IMR-90 (cell line): Measurements from ENCODE around the gene LCTL. TPM values are rescaled to one million over a fixed set of nuclear protein-coding genes. Genes with fewer than 3 reads are reported as not detected.
A peak's percentile ranks its signal among the peaks of the same experiment; 100 is the strongest.

ENCODE experiments used
- ATAC-seq: fragments of 200-7000 bp; cut with Tn5 transposase; 2 replicates; pipeline ENCODE4 v1.9.1; 2020; ENCODE audit warnings: low read depth, mild to moderate bottlenecking, moderate library complexity
- BruUV-seq: library from RNA; stranded (reverse); fragments of 400-500 nt; replicated peaks from 2 replicates; lab custom pipeline; 2021; lab: Mats Ljungman, UMichigan
- CTCF ChIA-PET: fragments of 300-600 bp; formaldehyde crosslinking; extraction: SDS; loops from one replicate; lab custom pipeline; 2021; ENCODE audit warnings: antibody characterized with exemption; lab: Yijun Ruan, JAX
- POLR2A ChIA-PET: fragments of 300-600 bp; sonication (Branson Sonifier 250); formaldehyde crosslinking; loops from one replicate; lab custom pipeline; 2022; ENCODE audit warnings: antibody characterized with exemption; ENCODE audit not compliant: unreplicated experiment; lab: Charles Lee
- DNase-seq: peaks from one replicate; pipeline ENCODE4 v3.0.0; 2013
- H2AFZ ChIP-seq: replicated peaks from 2 replicates; pipeline ENCODE3; 2013; ENCODE audit warnings: low read length, mild to moderate bottlenecking; ENCODE audit not compliant: poor library complexity
- H2AK5ac ChIP-seq: 2 replicates; pipeline ENCODE4 v1.6.1; 2013; ENCODE audit warnings: low read depth, low read length, inconsistent platforms
- H2AK9ac ChIP-seq: replicated peaks from 2 replicates; pipeline ENCODE3; 2013; ENCODE audit warnings: mild to moderate bottlenecking, low read depth, low read length, moderate library complexity; ENCODE audit not compliant: poor library complexity
- H2BK120ac ChIP-seq: 2 replicates; pipeline ENCODE4 v1.6.1; 2013; ENCODE audit warnings: low read depth, low read length, inconsistent platforms
- H2BK15ac ChIP-seq: 3 replicates; pipeline ENCODE4 v1.6.1; 2013; ENCODE audit warnings: low read depth, low read length, inconsistent platforms
- H2BK20ac ChIP-seq: 2 replicates; pipeline ENCODE4 v1.6.1; 2013; ENCODE audit warnings: low read depth, mild to moderate bottlenecking, inconsistent platforms, low read length, moderate library complexity
- H2BK5ac ChIP-seq: 2 replicates; pipeline ENCODE4 v1.6.1; 2013; ENCODE audit warnings: mild to moderate bottlenecking, low read depth, low read length, inconsistent platforms; ENCODE audit not compliant: poor library complexity, severe bottlenecking
- H3K14ac ChIP-seq: replicated peaks from 2 replicates; pipeline ENCODE4 v1.6.1; 2013; ENCODE audit warnings: low read depth, low read length, inconsistent platforms
- H3K18ac ChIP-seq: 2 replicates; pipeline ENCODE4 v1.6.1; 2013; ENCODE audit warnings: low read depth, low read length, control low read depth
- H3K23ac ChIP-seq: 2 replicates; pipeline ENCODE4 v1.6.1; 2013; ENCODE audit warnings: low read depth, low read length, inconsistent platforms
- H3K27ac ChIP-seq: 2 replicates; pipeline ENCODE4 v1.5.1; 2013; ENCODE audit warnings: mild to moderate bottlenecking, control low read depth, low read length; ENCODE audit not compliant: insufficient read depth
- H3K27me3 ChIP-seq: 2 replicates; pipeline ENCODE4 v1.6.1; 2013; ENCODE audit warnings: low read length; ENCODE audit not compliant: control insufficient read depth, insufficient read depth
- H3K36me3 ChIP-seq: 2 replicates; pipeline ENCODE4 v1.6.1; 2013; ENCODE audit warnings: low read length, mixed read lengths; ENCODE audit not compliant: control insufficient read depth, insufficient read depth
- H3K4ac ChIP-seq: 2 replicates; pipeline ENCODE4 v1.6.1; 2013; ENCODE audit warnings: low read depth, low read length, inconsistent platforms
- H3K4me1 ChIP-seq: 2 replicates; pipeline ENCODE4 v1.6.1; 2013; ENCODE audit warnings: low read length, mixed read lengths; ENCODE audit not compliant: control insufficient read depth, insufficient read depth
- H3K4me2 ChIP-seq: 2 replicates; pipeline ENCODE4 v1.6.1; 2013; ENCODE audit warnings: low read depth, mild to moderate bottlenecking, control low read depth, low read length, moderate library complexity
- H3K4me3 ChIP-seq: 2 replicates; pipeline ENCODE4 v1.5.1; 2013; ENCODE audit warnings: low read depth, mild to moderate bottlenecking, control low read depth, low read length, moderate library complexity; ENCODE audit not compliant: insufficient read depth
- H3K56ac ChIP-seq: 2 replicates; pipeline ENCODE4 v1.6.1; 2013; ENCODE audit warnings: low read length, inconsistent platforms; ENCODE audit not compliant: insufficient read depth; ENCODE audit errors: extremely low read depth
- H3K79me1 ChIP-seq, 2 experiments: 2 replicates each; pipeline ENCODE4 v1.6.1; 2013; ENCODE audit warnings: low read length in 2 of 2, inconsistent platforms in 1 of 2, low read depth in 1 of 2
- H3K9ac ChIP-seq: 2 replicates; pipeline ENCODE4 v1.6.1; 2013; ENCODE audit warnings: low read depth, low read length, control low read depth
- H3K9me1 ChIP-seq: 2 replicates; pipeline ENCODE4 v1.6.1; 2013; ENCODE audit warnings: low read length, inconsistent platforms; ENCODE audit not compliant: insufficient read depth
- H3K9me3 ChIP-seq: 2 replicates; pipeline ENCODE4 v1.6.1; 2013; ENCODE audit warnings: low read length; ENCODE audit not compliant: control insufficient read depth, insufficient read depth
- H4K20me1 ChIP-seq: 2 replicates; pipeline ENCODE4 v1.6.1; 2013; ENCODE audit warnings: low read length, inconsistent platforms; ENCODE audit not compliant: insufficient read depth
- H4K5ac ChIP-seq: 2 replicates; pipeline ENCODE4 v1.6.1; 2013; ENCODE audit warnings: mild to moderate bottlenecking, low read depth, low read length, control low read depth
- H4K8ac ChIP-seq, 2 experiments: 2 replicates each; pipeline ENCODE4 v1.6.1; 2013; ENCODE audit warnings: low read depth in 2 of 2, low read length in 2 of 2, control low read depth in 1 of 2, inconsistent platforms in 1 of 2
- H4K91ac ChIP-seq: 2 replicates; pipeline ENCODE4 v1.6.1; 2013; ENCODE audit warnings: low read depth, low read length, inconsistent platforms; ENCODE audit not compliant: insufficient read depth
- BHLHE40 ChIP-seq: fragments of 150-350 bp; IDR thresholded peaks from 2 replicates; pipeline ENCODE4 v1.6.1; 2016; ENCODE audit warnings: mild to moderate bottlenecking, low read depth, low read length
- CEBPB ChIP-seq: IDR thresholded peaks from 2 replicates; pipeline ENCODE4 v1.6.1; 2012; ENCODE audit warnings: low read depth, low read length, improper control_type of control experiment
- CHD1 ChIP-seq: IDR thresholded peaks from 2 replicates; pipeline ENCODE4 v1.6.1; 2012; ENCODE audit warnings: low read depth, low read length, improper control_type of control experiment
- FOS ChIP-seq: fragments of 150-350 bp; IDR thresholded peaks from 2 replicates; pipeline ENCODE4 v1.6.1; 2016; ENCODE audit warnings: low read depth, low read length
- MAFK ChIP-seq: IDR thresholded peaks from 2 replicates; pipeline ENCODE4 v1.6.1; 2012; ENCODE audit warnings: low read depth, low read length, improper control_type of control experiment
- MAZ ChIP-seq: IDR thresholded peaks from 2 replicates; pipeline ENCODE4 v1.6.1; 2012; ENCODE audit warnings: low read depth, mild to moderate bottlenecking, low read length, improper control_type of control experiment, moderate library complexity, borderline replicate concordance
- MXI1 ChIP-seq: IDR thresholded peaks from 2 replicates; pipeline ENCODE4 v1.6.1; 2012; ENCODE audit warnings: low read depth, mild to moderate bottlenecking, low read length, moderate library complexity, borderline replicate concordance
- NFE2L2 ChIP-seq: fragments of 150-350 bp; IDR thresholded peaks from 2 replicates; pipeline ENCODE4 v1.6.1; 2016; ENCODE audit warnings: low read depth, mild to moderate bottlenecking, low read length
- RAD21 ChIP-seq: IDR thresholded peaks from 2 replicates; pipeline ENCODE4 v1.6.1; 2012; ENCODE audit warnings: low read length, improper control_type of control experiment
- RCOR1 ChIP-seq: IDR thresholded peaks from 2 replicates; pipeline ENCODE4 v1.6.1; 2012; ENCODE audit warnings: mild to moderate bottlenecking, low read length, improper control_type of control experiment; ENCODE audit not compliant: insufficient replicate concordance
- RFX5 ChIP-seq: IDR thresholded peaks from 2 replicates; pipeline ENCODE4 v1.8.0; 2012; ENCODE audit warnings: low read depth, mild to moderate bottlenecking, low read length, moderate library complexity
- SMC3 ChIP-seq: fragments of 150-350 bp; IDR thresholded peaks from 2 replicates; pipeline ENCODE4 v1.6.1; 2016; ENCODE audit warnings: low read depth, mild to moderate bottlenecking, antibody characterized with exemption, low read length, moderate library complexity
- WGBS, 2 experiments: methylation state at CpG; one replicate each; pipeline versions ENCODE4 v1.1.5 to v1.1.7; 2013; ENCODE audit warnings: missing lambda C conversion rate in 2 of 2; ENCODE audit not compliant: insufficient read length in 1 of 2; ENCODE audit errors: extremely low coverage in 2 of 2; 5-methylcytosine and 5-hydroxymethylcytosine counted together
- dilution Hi-C: fragments of 300-500 bp; cut with HindIII; formaldehyde crosslinking; loops from one replicate; pipeline ENCODE4 v1.14.3; 2018; ENCODE audit warnings: low sequenced_read_pairs; ENCODE audit not compliant: unreplicated experiment
- in situ Hi-C: fragments of 300-500 bp; cut with MboI; formaldehyde crosslinking; loops from 3 replicates; pipeline ENCODE4 v1.14.3; 2019; ENCODE audit warnings: low sequenced_read_pairs, inconsistent platforms, mixed read lengths
- intact Hi-C: fragments of 100-400 bp; cut with micrococcal nuclease; formaldehyde crosslinking; loops from 2 replicates; pipeline ENCODE4 v1.10.0; 2022
- polyA plus RNA-seq, 3 experiments: library from polyadenylated mRNA; depleted of rRNA; stranded (reverse); fragments of >200 nt; gene quantifications; 2 replicates each; pipeline ENCODE4 v1.2.3, GENCODE V29; 2012; ENCODE audit warnings: low replicate concordance in 1 of 3
- total RNA-seq: library from RNA; depleted of rRNA; stranded (reverse); fragments of >200 nt; gene quantifications from 2 replicates; pipeline ENCODE4 v1.2.3, GENCODE V29; 2012
- TF ChIP-seq, protein P1 (sequence below): fragments of 150-350 bp; IDR thresholded peaks from 2 replicates; pipeline ENCODE4 v1.6.1; 2017; ENCODE audit warnings: mild to moderate bottlenecking, antibody characterized with exemption, low read length, low read depth
- TF ChIP-seq, protein P2 (sequence below): conservative IDR thresholded peaks from 2 replicates; pipeline ENCODE4 v1.5.1; 2012; ENCODE audit warnings: mild to moderate bottlenecking, low read depth, low read length, improper control_type of control experiment

Gene LCTL
- total and polyA plus RNA-seq, 2 of the 4 experiments (the other 2 are of a cell fraction), result 10.3 to 10.4 TPM

DNA sequence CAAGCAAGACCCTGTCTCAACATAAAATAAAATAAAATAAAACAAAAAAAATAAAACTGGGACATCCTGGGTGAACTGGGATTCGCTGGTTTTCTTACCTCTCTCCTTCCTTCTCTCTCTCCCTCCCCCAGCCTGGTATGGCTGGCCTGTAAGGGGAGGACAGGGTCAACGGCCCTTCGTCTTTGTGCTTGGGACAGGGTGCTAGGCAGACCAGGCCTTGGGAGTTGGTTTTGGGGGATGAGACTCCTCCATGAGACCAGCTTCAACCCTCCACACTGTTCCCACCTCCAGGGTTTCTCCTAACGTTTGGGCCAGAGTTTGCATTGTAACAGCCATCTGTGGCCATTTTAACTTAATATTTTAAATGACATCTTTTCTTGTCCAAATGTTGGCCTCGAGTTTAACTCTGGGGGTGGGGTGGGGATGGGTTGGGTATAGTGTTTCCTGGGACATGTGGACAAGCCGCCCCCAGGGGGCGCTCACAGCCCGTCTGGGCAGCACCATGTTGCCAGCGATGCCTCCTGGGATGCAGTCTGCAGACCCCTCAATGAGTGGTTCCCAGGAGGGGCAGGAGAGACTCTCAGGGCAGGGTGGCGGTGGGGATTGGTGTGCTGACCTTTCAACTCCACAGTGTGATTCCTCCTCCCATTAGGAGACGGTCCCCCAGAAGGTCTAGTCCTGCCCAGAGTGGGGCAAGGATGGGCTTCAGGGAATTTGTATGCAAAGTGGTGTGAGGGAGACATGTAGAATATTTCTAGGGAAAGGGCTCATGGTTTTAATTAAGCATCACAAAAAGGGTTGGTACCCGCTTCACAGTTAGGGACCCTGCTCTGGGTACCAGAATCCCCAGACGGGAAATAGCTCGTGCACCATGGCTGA lies 37.7 kb upstream of the LCTL start:
- Histone ChIP-seq H2AK9ac (peak overlapping the region; percentile 84), H2BK15ac (peak overlapping the region; percentile 21; the same call in 1 of the 3 replicates), H3K36me3 (no peaks in the 10 kb centered on the region), H4K91ac (no peak overlapping the region), H3K4ac (peak overlapping the region; percentile 30; the same call in 1 of the 2 replicates), H4K8ac (peak overlapping the region in 1 of 2 experiments; percentile 14; a peak in 1 of 4 replicates), H4K5ac (no peak overlapping the region), H4K20me1 (no peaks in the 10 kb centered on the region), H3K9ac (no peak overlapping the region), H3K27ac (no peak overlapping the region), H2AFZ (peak overlapping the region; percentile 74), H3K79me1 (no peaks in the 10 kb centered on the region), H3K14ac (no peak overlapping the region), H2BK5ac (no peak overlapping the region), H3K56ac (no peak overlapping the region), H3K9me3 (no peaks in the 10 kb centered on the region), H3K18ac (no peak overlapping the region), H2BK120ac (peak overlapping the region; percentile 53; the same call in 1 of the 2 replicates), H2BK20ac (no peak overlapping the region; the same call in 1 of the 2 replicates), H3K4me2 (no peak overlapping the region), H3K23ac (no peak overlapping the region), H3K27me3 (peaks cover 19% of the 10 kb centered on the region), H3K9me1 (no peaks in the 10 kb centered on the region), H3K4me1 (no peaks in the 10 kb centered on the region), H3K4me3 (no peak overlapping the region), H2AK5ac (no peak overlapping the region)
- ATAC-seq (peak; percentile 99), DNase-seq (peak; percentile 62)
- ChIA-PET POLR2A (interaction anchor here (0.6 kb wide), 1 partner anchor 104 kb away, joined by 3 read pairs; no protein-coding TSS in a partner anchor), CTCF (interaction anchor here (0.6 to 1.1 kb wide), 4 partner anchors 12 to 101 kb away, joined by 3 to 5 read pairs (median 4); no protein-coding TSS in a partner anchor)
- intact Hi-C loops, result loop anchor here (1.0 to 5.0 kb wide), 3 partner anchors 95 to 248 kb away; no protein-coding TSS in a partner anchor
- in situ Hi-C loops, result no loop called here
- no TSS peak for BruUV-seq
- dilution Hi-C loops, result no loop called here
- WGBS, 2 experiments, result 90% methylated on average over 2 of the region's 14 CpGs; no CpG with 5 or more reads in 1 of the 2 experiments
- TF ChIP-seq, protein P1, sequence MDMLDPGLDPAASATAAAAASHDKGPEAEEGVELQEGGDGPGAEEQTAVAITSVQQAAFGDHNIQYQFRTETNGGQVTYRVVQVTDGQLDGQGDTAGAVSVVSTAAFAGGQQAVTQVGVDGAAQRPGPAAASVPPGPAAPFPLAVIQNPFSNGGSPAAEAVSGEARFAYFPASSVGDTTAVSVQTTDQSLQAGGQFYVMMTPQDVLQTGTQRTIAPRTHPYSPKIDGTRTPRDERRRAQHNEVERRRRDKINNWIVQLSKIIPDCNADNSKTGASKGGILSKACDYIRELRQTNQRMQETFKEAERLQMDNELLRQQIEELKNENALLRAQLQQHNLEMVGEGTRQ, result no peak
- TF ChIP-seq NFE2L2 (no peak), RAD21 (peak; percentile 94), FOS (no peak), SMC3 (peak; percentile 91), CEBPB (no peak), RFX5 (no peak), CHD1 (no peak), MXI1 (no peak), MAFK (no peak), BHLHE40 (no peak), RCOR1 (no peak), MAZ (0 out of 2 replicates have a peak, but pooled peaks have one; percentile 34)
- TF ChIP-seq, protein P2, sequence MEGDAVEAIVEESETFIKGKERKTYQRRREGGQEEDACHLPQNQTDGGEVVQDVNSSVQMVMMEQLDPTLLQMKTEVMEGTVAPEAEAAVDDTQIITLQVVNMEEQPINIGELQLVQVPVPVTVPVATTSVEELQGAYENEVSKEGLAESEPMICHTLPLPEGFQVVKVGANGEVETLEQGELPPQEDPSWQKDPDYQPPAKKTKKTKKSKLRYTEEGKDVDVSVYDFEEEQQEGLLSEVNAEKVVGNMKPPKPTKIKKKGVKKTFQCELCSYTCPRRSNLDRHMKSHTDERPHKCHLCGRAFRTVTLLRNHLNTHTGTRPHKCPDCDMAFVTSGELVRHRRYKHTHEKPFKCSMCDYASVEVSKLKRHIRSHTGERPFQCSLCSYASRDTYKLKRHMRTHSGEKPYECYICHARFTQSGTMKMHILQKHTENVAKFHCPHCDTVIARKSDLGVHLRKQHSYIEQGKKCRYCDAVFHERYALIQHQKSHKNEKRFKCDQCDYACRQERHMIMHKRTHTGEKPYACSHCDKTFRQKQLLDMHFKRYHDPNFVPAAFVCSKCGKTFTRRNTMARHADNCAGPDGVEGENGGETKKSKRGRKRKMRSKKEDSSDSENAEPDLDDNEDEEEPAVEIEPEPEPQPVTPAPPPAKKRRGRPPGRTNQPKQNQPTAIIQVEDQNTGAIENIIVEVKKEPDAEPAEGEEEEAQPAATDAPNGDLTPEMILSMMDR, result peak; percentile 93
